ENCODE data around the gene TEKT3.

DNA sequence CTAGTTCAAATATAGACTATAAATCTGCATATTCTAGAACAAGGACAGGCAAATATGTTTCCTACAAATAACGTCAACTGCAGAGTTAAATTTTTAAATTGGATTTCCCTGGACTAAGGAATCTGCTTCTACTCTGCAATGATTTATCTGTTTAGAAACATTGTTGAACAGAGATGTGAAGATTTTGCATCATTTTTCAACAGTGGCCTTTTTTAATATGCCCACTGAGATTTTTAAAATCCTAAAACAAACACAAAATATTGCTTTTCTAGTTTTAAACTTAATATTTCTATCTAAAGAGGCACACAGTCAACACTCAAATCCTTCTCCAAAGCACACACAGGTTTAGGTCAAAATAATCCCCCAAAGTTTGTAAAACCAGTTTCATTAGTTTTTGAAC is 52.5 kb downstream of the TEKT3 start:
- TF ChIP-seq CTCF (conservative IDR thresholded peaks at IDR 0.05; ENCODE audit: low read depth, low read length) = no peak
- no peak for TF ChIP-seq EZH2 (IDR thresholded peaks at IDR 0.05; ENCODE audit: borderline replicate concordance, low read depth, low read length, poor library complexity, severe bottlenecking)

Measured in A673 (cell line).